Esophagus squamous epithelium (tissue), 5 donors: Measurements from ENCODE around the gene SH3TC1. TPM values are rescaled to one million over a fixed set of nuclear protein-coding genes. Genes with fewer than 3 reads are reported as not detected.

Experiments used
- DNase-seq: peaks from one replicate; lab custom pipeline; 2025; lab: John Stamatoyannopoulos, UW
- H3K27ac ChIP-seq, 4 donors: fragments of 200-600 bp; sonication (generic); one replicate each; pipeline ENCODE4 v1.5.1; 2016 to 2019; ENCODE audit warnings: mild to moderate bottlenecking in 1 of 4
- H3K27me3 ChIP-seq, 4 donors: fragments of 200-600 bp; sonication (generic); 1 replicate in 3 of 4; 2 replicates in 1 of 4; pipeline versions ENCODE4 v1.5.1 to v1.6.0; 2017 to 2021; ENCODE audit warnings: antibody characterized with exemption in 1 of 4
- H3K36me3 ChIP-seq, 3 donors: fragments of 200-600 bp; sonication (generic); one replicate each; pipeline ENCODE4 v1.5.1; 2016 to 2019
- H3K4me1 ChIP-seq, 3 donors: fragments of 200-600 bp; sonication (generic); one replicate each; pipeline ENCODE4 v1.5.1; 2017 to 2019
- H3K4me3 ChIP-seq, 4 donors: fragments of 200-600 bp; sonication (generic); 1 replicate in 3 of 4; 2 replicates in 1 of 4; pipeline ENCODE4 v1.5.1; 2016 to 2019; ENCODE audit warnings: mild to moderate bottlenecking in 2 of 4, moderate library complexity in 1 of 4
- H3K9me3 ChIP-seq, 3 donors: fragments of 200-600 bp; sonication (generic); one replicate each; pipeline ENCODE4 v1.5.1; 2016 to 2019
- POLR2A ChIP-seq, 4 donors: fragments of 450-650 bp; IDR thresholded peaks; one replicate each; pipeline ENCODE4 v1.6.1; 2017; ENCODE audit warnings: antibody characterized with exemption in 4 of 4, mild to moderate bottlenecking in 4 of 4, moderate library complexity in 3 of 4
- WGBS, 2 donors: methylation state at CpG; one replicate each; pipeline ENCODE4 v1.1.5; 2018; 5-methylcytosine and 5-hydroxymethylcytosine counted together
- intact Hi-C: fragments of 100-400 bp; cut with DNase I; formaldehyde crosslinking; loops from one replicate; pipeline ENCODE4 v1.15.0; 2022
- total RNA-seq, 4 donors: library from RNA; depleted of rRNA; stranded (reverse); fragments of >200 nt; gene quantifications; one replicate each; pipeline ENCODE4 v1.1.0, GENCODE V29; 2016
- TF ChIP-seq, protein P1 (sequence below), 6 experiments: fragments of 450-650 bp in 4 of 6; fragments of 200-600 bp in 2 of 6; sonication (generic) in 2 of 6; IDR thresholded peaks; one replicate each; pipeline ENCODE4 v1.5.1; 2016 to 2019; ENCODE audit warnings: antibody characterized with exemption in 6 of 6, mild to moderate bottlenecking in 4 of 6, moderate library complexity in 4 of 6
- donor health status: DM: yes; HTN: yes; CAD: no.

The SH3TC1 gene
- total RNA-seq, 4 donors from 2014 or later: 24.6 to 31.2 (median 27.1) TPM

DNA sequence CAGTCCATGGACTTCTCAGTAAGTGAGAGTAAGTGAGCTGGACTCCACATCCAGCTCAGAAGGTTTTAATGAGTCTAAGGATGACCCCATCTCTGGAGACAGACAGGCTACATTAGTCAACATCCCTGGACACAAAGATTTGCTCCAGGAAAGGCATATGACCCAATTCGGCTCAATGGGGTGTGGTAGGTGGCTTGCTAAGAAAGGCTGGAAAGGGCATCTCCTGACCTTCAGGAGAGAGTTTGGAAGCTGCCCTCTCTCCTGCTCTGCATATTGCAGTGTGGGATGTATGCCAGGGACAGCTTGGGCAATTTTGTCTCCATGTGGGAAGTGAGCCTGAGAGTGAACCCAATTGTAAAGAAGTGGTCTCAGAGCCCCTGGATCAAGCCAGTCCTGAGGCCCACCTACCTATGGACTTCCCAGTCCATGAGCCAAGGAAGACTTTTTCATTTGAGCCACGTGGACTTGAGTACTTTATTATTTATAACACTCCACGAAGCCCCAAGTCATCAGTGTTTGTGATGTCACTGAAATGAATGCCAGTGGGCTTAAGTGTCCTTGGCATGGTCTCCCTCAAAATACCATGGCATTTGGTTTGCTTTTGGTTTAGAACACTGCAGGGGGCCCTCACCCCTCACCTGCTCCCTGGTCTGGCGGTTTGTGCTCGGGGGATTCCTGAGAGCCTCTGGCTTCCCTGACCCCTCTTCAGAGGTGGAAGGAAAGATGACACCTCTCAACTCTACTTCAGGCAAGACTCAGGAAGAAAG lies 30.1 kb upstream of the SH3TC1 start:
- Histone ChIP-seq H3K36me3 (no peaks in the 10 kb centered on the region), H3K9me3 (peaks cover 0 to 6% (median 6%) of the 10 kb centered on the region in 3 donors), H3K27me3 (peaks cover 0 to 8% (median 0%) of the 10 kb centered on the region in 4 donors), H3K4me3 (no peak overlapping the region), H3K4me1 (peaks cover 0 to 49% (median 0%) of the 10 kb centered on the region in 3 donors), H3K27ac (peak overlapping the region; percentile 12 to 68 (median 50))
- DNase-seq: no peak
- WGBS, 2 donors: 51 to 86% methylated on average over 4 to 5 of the region's 5 CpGs
- intact Hi-C loops: no loop called here
- TF ChIP-seq POLR2A (IDR thresholded peaks at IDR 0.05): no peak

DNA sequence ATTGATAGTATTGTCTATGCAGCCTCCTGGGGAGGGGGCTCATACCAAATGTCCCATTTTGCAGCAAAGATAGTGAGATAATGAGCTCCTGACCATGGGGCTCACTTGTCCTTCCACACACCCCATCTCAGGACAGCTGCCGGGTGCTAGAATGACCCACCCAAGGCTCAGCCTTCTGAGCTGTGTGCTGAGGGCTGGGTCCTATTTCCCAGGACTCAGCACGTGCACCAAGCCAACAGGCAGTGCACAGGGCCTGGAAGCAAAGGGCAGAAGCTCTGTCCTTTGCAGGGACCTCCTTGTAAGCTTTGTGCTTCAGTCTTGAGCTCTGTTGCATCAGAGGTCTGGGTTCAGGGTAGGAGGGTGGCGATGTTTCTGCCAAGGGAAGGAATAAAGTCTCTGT lies 29.3 kb upstream of the SH3TC1 start:
- H3K4me1 ChIP-seq: peaks cover 0 to 42% (median 0%) of the 10 kb centered on the region in 3 donors
- 80 to 100% methylated on average over 1 of the region's 3 CpGs for WGBS, 2 donors
- H3K9me3 ChIP-seq: peaks cover 0 to 6% (median 6%) of the 10 kb centered on the region in 3 donors
- TF ChIP-seq POLR2A (IDR thresholded peaks at IDR 0.05): no peak
- TF ChIP-seq, protein P1, sequence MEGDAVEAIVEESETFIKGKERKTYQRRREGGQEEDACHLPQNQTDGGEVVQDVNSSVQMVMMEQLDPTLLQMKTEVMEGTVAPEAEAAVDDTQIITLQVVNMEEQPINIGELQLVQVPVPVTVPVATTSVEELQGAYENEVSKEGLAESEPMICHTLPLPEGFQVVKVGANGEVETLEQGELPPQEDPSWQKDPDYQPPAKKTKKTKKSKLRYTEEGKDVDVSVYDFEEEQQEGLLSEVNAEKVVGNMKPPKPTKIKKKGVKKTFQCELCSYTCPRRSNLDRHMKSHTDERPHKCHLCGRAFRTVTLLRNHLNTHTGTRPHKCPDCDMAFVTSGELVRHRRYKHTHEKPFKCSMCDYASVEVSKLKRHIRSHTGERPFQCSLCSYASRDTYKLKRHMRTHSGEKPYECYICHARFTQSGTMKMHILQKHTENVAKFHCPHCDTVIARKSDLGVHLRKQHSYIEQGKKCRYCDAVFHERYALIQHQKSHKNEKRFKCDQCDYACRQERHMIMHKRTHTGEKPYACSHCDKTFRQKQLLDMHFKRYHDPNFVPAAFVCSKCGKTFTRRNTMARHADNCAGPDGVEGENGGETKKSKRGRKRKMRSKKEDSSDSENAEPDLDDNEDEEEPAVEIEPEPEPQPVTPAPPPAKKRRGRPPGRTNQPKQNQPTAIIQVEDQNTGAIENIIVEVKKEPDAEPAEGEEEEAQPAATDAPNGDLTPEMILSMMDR (IDR thresholded peaks at IDR 0.05): no peak
- H3K27me3 ChIP-seq: peaks cover 0 to 8% (median 0%) of the 10 kb centered on the region in 4 donors
- peak overlapping the region in 3 of 4 donors; percentile 12 to 68 (median 45) for H3K27ac ChIP-seq
- H3K4me3 ChIP-seq: no peak overlapping the region
- no peak for DNase-seq
- intact Hi-C loops: no loop called here
- no peaks in the 10 kb centered on the region for H3K36me3 ChIP-seq

DNA sequence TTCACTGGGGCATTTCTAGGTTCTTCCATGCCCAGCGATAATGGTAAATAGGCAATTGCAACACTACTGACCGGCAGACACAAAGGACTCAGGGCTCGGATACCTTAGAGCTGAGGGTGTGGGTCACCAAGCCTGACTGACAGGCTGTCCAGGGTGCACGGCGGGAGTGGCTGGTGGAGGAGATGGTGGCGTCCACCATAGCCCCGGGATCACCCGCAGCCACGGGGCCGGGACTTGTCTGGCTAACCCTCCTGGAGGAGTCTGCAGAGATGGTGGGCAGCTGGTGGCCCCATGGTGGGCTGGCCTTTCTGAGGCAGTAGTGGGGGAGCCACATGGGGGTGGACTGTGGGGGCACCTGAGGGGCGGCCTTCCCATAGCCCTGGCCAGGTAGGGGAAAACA lies 28.7 kb upstream of the SH3TC1 start:
- Histone ChIP-seq H3K27me3 (peaks cover 0 to 8% (median 0%) of the 10 kb centered on the region in 4 donors), H3K36me3 (no peaks in the 10 kb centered on the region), H3K27ac (peak overlapping the region in 1 of 4 donors; percentile 45), H3K4me3 (no peak overlapping the region), H3K9me3 (peaks cover 0 to 6% (median 6%) of the 10 kb centered on the region in 3 donors), H3K4me1 (peaks cover 0 to 36% (median 0%) of the 10 kb centered on the region in 3 donors)
- no peak for TF ChIP-seq POLR2A (IDR thresholded peaks at IDR 0.05)
- TF ChIP-seq, protein P1 (IDR thresholded peaks at IDR 0.05): no peak
- DNase-seq: no peak
- WGBS, 2 donors: 72 to 99% methylated on average over 3 to 9 of the region's 11 CpGs
- intact Hi-C loops: no loop called here

DNA sequence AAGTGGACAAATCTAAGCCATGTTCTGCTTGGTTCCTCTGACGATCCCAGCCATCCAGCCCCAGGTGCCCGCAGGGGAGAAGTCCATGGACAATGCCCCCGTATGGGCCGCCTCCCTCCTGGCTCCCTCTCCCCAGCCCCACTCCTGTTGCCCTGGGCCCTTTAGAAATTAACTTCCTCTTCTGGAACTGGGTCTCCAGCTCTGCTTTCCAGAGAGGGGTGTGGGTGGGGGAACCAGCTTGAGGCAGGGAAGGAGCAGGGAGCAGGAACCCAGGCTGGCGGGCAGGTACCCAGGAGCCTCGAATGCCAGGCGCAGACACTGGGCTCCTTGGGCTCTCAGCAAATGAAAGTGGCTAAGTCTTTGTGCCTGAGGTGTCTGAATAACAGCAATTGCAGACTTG lies 27.8 kb upstream of the SH3TC1 start:
- WGBS, 2 donors: 85 to 89% methylated on average over 3 to 5 of the region's 7 CpGs
- Histone ChIP-seq H3K4me1 (peaks cover 0 to 30% (median 0%) of the 10 kb centered on the region in 3 donors), H3K27me3 (peaks cover 0 to 8% (median 0%) of the 10 kb centered on the region in 4 donors), H3K4me3 (no peak overlapping the region), H3K9me3 (peaks cover 0 to 6% (median 6%) of the 10 kb centered on the region in 3 donors), H3K27ac (no peak overlapping the region), H3K36me3 (no peaks in the 10 kb centered on the region)
- DNase-seq: no peak
- no peak for TF ChIP-seq POLR2A (IDR thresholded peaks at IDR 0.05)
- TF ChIP-seq, protein P1 (IDR thresholded peaks at IDR 0.05): no peak
- intact Hi-C loops: no loop called here

DNA sequence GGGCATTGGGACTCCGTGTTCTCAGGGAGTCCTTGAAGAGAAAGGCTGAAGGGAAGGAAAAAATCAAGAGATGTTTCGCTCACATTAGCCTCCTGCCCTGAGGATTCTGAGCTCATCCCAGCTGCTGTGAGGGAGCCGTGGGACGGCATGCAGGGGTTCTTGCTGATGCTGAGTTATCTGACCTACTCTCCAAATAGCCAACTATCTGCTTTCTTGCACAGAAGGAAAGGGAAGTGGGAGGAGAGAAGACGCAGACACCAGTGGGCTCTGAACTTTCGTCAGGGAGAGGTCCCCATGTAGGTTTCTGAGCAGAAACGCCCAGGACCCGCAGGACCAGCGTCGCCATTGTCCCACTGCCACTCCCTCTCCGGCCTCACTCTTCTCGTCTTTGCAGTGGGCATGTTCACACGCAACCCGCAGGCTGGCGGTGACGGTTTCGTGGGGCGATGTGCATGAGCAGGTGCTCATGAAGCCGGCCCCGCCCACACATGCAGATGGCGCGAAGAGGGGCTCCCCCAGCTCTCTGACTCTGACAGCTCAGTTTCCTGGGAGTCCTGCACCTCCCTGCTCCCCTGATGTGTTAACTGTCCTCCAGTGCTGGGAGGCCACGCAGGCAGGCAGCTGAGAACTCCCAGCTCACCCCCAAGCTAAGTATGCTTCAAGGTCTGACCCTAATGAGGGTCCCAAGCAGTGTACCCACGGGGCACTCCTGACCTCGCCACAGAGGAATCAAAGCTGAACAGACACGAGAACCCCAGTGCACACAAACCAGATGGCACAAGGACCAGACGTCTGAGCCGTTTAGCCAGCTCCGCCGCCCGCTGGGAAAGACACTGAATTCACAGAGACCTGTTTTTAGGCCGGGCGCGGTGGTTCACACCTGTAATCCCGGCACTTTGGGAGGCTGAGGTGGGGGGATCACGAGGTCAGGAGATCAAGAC lies 26.8 kb upstream of the SH3TC1 start:
- peak overlapping the region in 1 of 4 donors; percentile 8 for H3K4me3 ChIP-seq
- DNase-seq: no peak
- no peak overlapping the region for H3K27ac ChIP-seq
- H3K4me1 ChIP-seq: peaks cover 0 to 34% (median 0%) of the 10 kb centered on the region in 3 donors
- WGBS, 2 donors: 62 to 64% methylated on average over 25 to 32 of the region's 36 CpGs
- intact Hi-C loops: no loop called here
- no peak for TF ChIP-seq POLR2A (IDR thresholded peaks at IDR 0.05)
- TF ChIP-seq, protein P1 (IDR thresholded peaks at IDR 0.05): no peak
- H3K9me3 ChIP-seq: peaks cover 0 to 6% (median 6%) of the 10 kb centered on the region in 3 donors
- no peaks in the 10 kb centered on the region for H3K36me3 ChIP-seq
- H3K27me3 ChIP-seq: peaks cover 0 to 8% (median 0%) of the 10 kb centered on the region in 4 donors
